ENCODE results near the gene DIPK1C. TPM values are rescaled to one million over a fixed set of nuclear protein-coding genes. Genes with fewer than 3 reads are reported as not detected.

DIPK1C gene
- total and polyA plus RNA-seq, 9 of the 15 experiments (the other 6 are each of a cell fraction or from before 2014, with no cell fraction given): 0.04 to 0.32 (median 0.15) TPM; not detected in 2

- TF ChIP-seq EGR1 (conservative IDR thresholded peaks at IDR 0.05) (no peak), IFI16 (CRISPR knock-in tag; IDR thresholded peaks at IDR 0.05) (no peak), CREB3 (tag; conservative IDR thresholded peaks at IDR 0.05; ENCODE audit: low read depth) (no peak)
Observed at GRCh38 chr18:74430231-74430630, 26.9 kb downstream of the DIPK1C start (continued).

GRCh38 chr18:74429096-74429495 lies 28.0 kb downstream of the DIPK1C start:
- Histone ChIP-seq H3K36me3 (ENCODE audit: control insufficient read depth, insufficient read depth, low read length) (no peaks in the 10 kb centered on the region), H3K4me2 (ENCODE audit: insufficient read depth, low read length) (no peak overlapping the region), H3K79me2 (ENCODE audit: control insufficient read depth, insufficient read depth, low read length) (no peaks in the 10 kb centered on the region), H3K9me3 (replicated peaks; ENCODE audit: control insufficient read depth, insufficient read depth, low read depth, low read length) (no peaks in the 10 kb centered on the region), H3K9ac (ENCODE audit: insufficient read depth in 1 of 2, low read depth in 2 of 2, low read length in 2 of 2) (no peak overlapping the region), H3K4me3 (no peak overlapping the region), H2AFZ (ENCODE audit: low read depth, low read length) (no peak overlapping the region), H4K20me1 (replicated peaks; ENCODE audit: control insufficient read depth, insufficient read depth, low read length) (no peaks in the 10 kb centered on the region), H3K27me3 (ENCODE audit: control insufficient read depth in 2 of 2, insufficient read depth in 2 of 2, low read length in 2 of 2) (peaks cover 10 to 51% of the 10 kb centered on the region in 2 experiments), H3K9me1 (ENCODE audit: control insufficient read depth, insufficient read depth, low read length) (no peaks in the 10 kb centered on the region), H3K27ac (ENCODE audit: extremely low read depth, low read depth, low read length) (no peak overlapping the region), H3K4me1 (replicated peaks in 1 of 2; ENCODE audit: control insufficient read depth in 2 of 2, insufficient read depth in 2 of 2, low read length in 2 of 2) (no peaks in the 10 kb centered on the region)
- no peak for ATAC-seq
- no peak for FAIRE-seq
- POLR2A ChIA-PET: interaction anchor here (1.0 to 1.4 kb wide), 2 partner anchors 17 to 101 kb away, joined by 4 read pairs; no protein-coding TSS in a partner anchor
- 0% methylated on average over 4 of the region's 7 CpGs for WGBS (ENCODE audit: insufficient coverage, low coverage, missing lambda C conversion rate)
- no peak for DNase-seq (ENCODE audit: extremely low read depth in 1 of 4, low spot score in 3 of 4)
- BruUV-seq (replicated peaks): no TSS peak
- in situ Hi-C loops (cut with MboI) (no loop called here), intact Hi-C loops (cut with micrococcal nuclease) (no loop called here)
- CTCF ChIA-PET (ENCODE audit: low intra/inter-chr PET ratio): no interaction called here
- no peak for TF ChIP-seq BDP1 (IDR thresholded peaks at IDR 0.05; ENCODE audit: insufficient read depth, insufficient read length)
- no peak for TF ChIP-seq TBL1XR1 (IDR thresholded peaks at IDR 0.05; ENCODE audit: low read length in 2 of 2)
- TF ChIP-seq EP400 (IDR thresholded peaks at IDR 0.05): no peak
- TF ChIP-seq ZNF23 (CRISPR knock-in tag; IDR thresholded peaks at IDR 0.05): no peak
- TF ChIP-seq NR1H2 (CRISPR knock-in tag; IDR thresholded peaks at IDR 0.05): no peak
- no peak for TF ChIP-seq ZNF239 (CRISPR knock-in tag; IDR thresholded peaks at IDR 0.05)
- TF ChIP-seq SP1 (CRISPR knock-in tag; IDR thresholded peaks at IDR 0.05): no peak
- no peak for TF ChIP-seq SIN3A (IDR thresholded peaks at IDR 0.05; ENCODE audit: borderline replicate concordance in 2 of 2, control insufficient read depth in 1 of 2, low read depth in 2 of 2, low read length in 2 of 2)
- no peak for TF ChIP-seq ZNF586 (CRISPR knock-in tag; conservative IDR thresholded peaks at IDR 0.05)
- TF ChIP-seq NR2C2 (CRISPR knock-in tag; IDR thresholded peaks at IDR 0.05): no peak
- no peak for TF ChIP-seq NR2C2 (tag; IDR thresholded peaks at IDR 0.05)
- no peak for TF ChIP-seq PRMT5 (CRISPR knock-in tag; IDR thresholded peaks at IDR 0.05)
- TF ChIP-seq SIRT6 (IDR thresholded peaks at IDR 0.05; ENCODE audit: low read depth, low read length): no peak
- no peak for TF ChIP-seq HMGN3 (IDR thresholded peaks at IDR 0.05; ENCODE audit: borderline replicate concordance, extremely low read depth, insufficient read length, low read depth, low read length)
